OCI-LY1 (cell line): Measurements from ENCODE around the gene TEX38.

Source experiments
- H2AFZ ChIP-seq: fragments of 200-600 bp; sonication (generic), shearing (Covaris generic); 2 replicates; pipeline ENCODE4 v1.6.0; 2014; ENCODE audit warnings: antibody characterized with exemption, mild to moderate bottlenecking, low read length
- H3F3A ChIP-seq: fragments of 200-600 bp; sonication (generic), shearing (Covaris generic); 2 replicates; pipeline ENCODE4 v1.6.0; 2014; ENCODE audit warnings: mild to moderate bottlenecking, antibody characterized with exemption, low read length, moderate library complexity; ENCODE audit not compliant: insufficient read depth
- H3K27ac ChIP-seq: fragments of 200-600 bp; sonication (generic); 2 replicates; pipeline ENCODE4 v1.5.1; 2014; ENCODE audit warnings: low read length, mixed run types, mild to moderate bottlenecking, low read depth; ENCODE audit not compliant: poor library complexity, severe bottlenecking
- H3K27me3 ChIP-seq: fragments of 200-600 bp; sonication (generic); 2 replicates; pipeline ENCODE4 v1.6.0; 2014; ENCODE audit warnings: antibody characterized with exemption, mild to moderate bottlenecking, low read length, moderate library complexity; ENCODE audit not compliant: insufficient read depth
- H3K36me3 ChIP-seq: fragments of 200-600 bp; sonication (generic); 2 replicates; pipeline ENCODE4 v1.6.1; 2014; ENCODE audit warnings: mild to moderate bottlenecking, antibody characterized with exemption, low read length, moderate library complexity, mixed read lengths; ENCODE audit not compliant: insufficient read depth
- H3K4me1 ChIP-seq: fragments of 200-600 bp; sonication (generic); 2 replicates; pipeline ENCODE4 v1.5.1; 2014; ENCODE audit warnings: mild to moderate bottlenecking, low read length, moderate library complexity; ENCODE audit not compliant: insufficient read depth, severe bottlenecking
- H3K4me2 ChIP-seq: fragments of 200-600 bp; sonication (generic), shearing (Covaris generic); 2 replicates; pipeline ENCODE4 v1.6.1; 2014; ENCODE audit warnings: low read length
- H3K4me3 ChIP-seq: fragments of 200-600 bp; sonication (generic); 2 replicates; pipeline ENCODE4 v1.5.1; 2014; ENCODE audit warnings: low read length, low read depth, mild to moderate bottlenecking, mixed read lengths; ENCODE audit not compliant: poor library complexity, severe bottlenecking
- H3K79me2 ChIP-seq: fragments of 200-600 bp; shearing (Covaris generic); 2 replicates; pipeline ENCODE4 v1.6.1; 2016; ENCODE audit warnings: mixed run types, low read length, mixed read lengths; ENCODE audit not compliant: insufficient read depth
- H3K9ac ChIP-seq: fragments of 200-600 bp; sonication (generic), shearing (Covaris generic); 2 replicates; pipeline ENCODE4 v1.6.1; 2014; ENCODE audit warnings: mild to moderate bottlenecking, low read length, mixed read lengths
- H3K9me2 ChIP-seq: fragments of 200-600 bp; sonication (generic), shearing (Covaris generic); 2 replicates; pipeline ENCODE4 v1.6.1; 2014; ENCODE audit warnings: low read depth, mild to moderate bottlenecking, low read length, mixed read lengths
- H3K9me3 ChIP-seq: fragments of 200-600 bp; shearing (Covaris generic); 2 replicates; pipeline ENCODE4 v1.6.1; 2014; ENCODE audit warnings: low read length, mixed read lengths
- H4K20me1 ChIP-seq: fragments of 200-600 bp; sonication (generic), shearing (Covaris generic); 2 replicates; pipeline ENCODE4 v1.6.0; 2016; ENCODE audit warnings: mild to moderate bottlenecking, low read length; ENCODE audit not compliant: insufficient read depth
- EZH2 ChIP-seq: fragments of 200-600 bp; sonication (generic), shearing (Covaris generic); IDR thresholded peaks from 2 replicates; pipeline ENCODE4 v1.8.0; 2017; ENCODE audit warnings: borderline replicate concordance, mixed run types, mild to moderate bottlenecking, antibody characterized with exemption, low read length, moderate library complexity, mixed read lengths
- TF ChIP-seq, protein P1 (sequence below): fragments of 200-600 bp; sonication (generic), shearing (Covaris generic); IDR thresholded peaks from 2 replicates; pipeline ENCODE4 v1.5.1; 2017; ENCODE audit warnings: mild to moderate bottlenecking, antibody characterized with exemption, low read length, moderate library complexity, mixed read lengths

The TEX38 gene

DNA sequence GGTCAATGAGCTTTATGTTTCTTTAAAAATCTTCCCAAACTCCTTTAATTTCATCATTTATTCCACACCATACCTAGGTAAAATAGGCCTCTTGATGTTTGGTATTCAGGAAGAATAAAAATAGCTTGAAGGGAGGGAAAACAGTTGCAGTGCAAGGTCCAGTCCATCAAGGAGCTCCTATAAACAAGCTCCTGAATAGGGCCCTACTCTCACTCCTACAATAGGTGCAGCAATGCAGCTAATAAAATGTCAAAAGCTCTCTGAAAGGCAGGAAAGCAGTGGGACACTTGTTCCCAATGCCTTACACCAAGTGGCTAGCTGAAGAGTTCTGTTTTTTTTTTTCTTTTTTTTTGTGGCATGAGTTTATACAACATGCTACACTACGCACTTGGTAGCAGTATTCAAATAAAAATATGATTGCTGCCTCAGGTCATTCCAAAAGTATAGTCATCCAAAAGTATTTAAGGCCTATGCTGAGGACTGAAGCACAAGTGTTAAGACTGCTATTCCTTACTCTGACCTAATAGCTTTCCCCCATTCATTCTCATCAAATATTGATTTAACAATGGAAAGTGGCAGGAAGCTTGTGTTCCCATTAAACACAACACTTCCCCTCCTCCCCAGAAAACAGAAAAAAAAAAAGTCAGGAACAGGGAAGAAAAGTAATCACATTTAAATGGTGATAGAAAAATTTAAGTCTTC lies 9.8 kb downstream of the TEX38 start:
- Histone ChIP-seq H3K9ac (no peak overlapping the region), H3K9me3 (no peaks in the 10 kb centered on the region), H3K4me1 (no peaks in the 10 kb centered on the region), H4K20me1 (no peaks in the 10 kb centered on the region), H3K4me2 (no peak overlapping the region), H3K79me2 (no peaks in the 10 kb centered on the region), H2AFZ (no peak overlapping the region), H3K27me3 (no peaks in the 10 kb centered on the region), H3K36me3 (peaks cover 85% of the 10 kb centered on the region), H3K9me2 (no peaks in the 10 kb centered on the region), H3F3A (no peaks in the 10 kb centered on the region), H3K4me3 (no peak overlapping the region), H3K27ac (no peak overlapping the region)
- TF ChIP-seq, protein P1, sequence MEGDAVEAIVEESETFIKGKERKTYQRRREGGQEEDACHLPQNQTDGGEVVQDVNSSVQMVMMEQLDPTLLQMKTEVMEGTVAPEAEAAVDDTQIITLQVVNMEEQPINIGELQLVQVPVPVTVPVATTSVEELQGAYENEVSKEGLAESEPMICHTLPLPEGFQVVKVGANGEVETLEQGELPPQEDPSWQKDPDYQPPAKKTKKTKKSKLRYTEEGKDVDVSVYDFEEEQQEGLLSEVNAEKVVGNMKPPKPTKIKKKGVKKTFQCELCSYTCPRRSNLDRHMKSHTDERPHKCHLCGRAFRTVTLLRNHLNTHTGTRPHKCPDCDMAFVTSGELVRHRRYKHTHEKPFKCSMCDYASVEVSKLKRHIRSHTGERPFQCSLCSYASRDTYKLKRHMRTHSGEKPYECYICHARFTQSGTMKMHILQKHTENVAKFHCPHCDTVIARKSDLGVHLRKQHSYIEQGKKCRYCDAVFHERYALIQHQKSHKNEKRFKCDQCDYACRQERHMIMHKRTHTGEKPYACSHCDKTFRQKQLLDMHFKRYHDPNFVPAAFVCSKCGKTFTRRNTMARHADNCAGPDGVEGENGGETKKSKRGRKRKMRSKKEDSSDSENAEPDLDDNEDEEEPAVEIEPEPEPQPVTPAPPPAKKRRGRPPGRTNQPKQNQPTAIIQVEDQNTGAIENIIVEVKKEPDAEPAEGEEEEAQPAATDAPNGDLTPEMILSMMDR: no peak
- TF ChIP-seq EZH2: no peak

DNA sequence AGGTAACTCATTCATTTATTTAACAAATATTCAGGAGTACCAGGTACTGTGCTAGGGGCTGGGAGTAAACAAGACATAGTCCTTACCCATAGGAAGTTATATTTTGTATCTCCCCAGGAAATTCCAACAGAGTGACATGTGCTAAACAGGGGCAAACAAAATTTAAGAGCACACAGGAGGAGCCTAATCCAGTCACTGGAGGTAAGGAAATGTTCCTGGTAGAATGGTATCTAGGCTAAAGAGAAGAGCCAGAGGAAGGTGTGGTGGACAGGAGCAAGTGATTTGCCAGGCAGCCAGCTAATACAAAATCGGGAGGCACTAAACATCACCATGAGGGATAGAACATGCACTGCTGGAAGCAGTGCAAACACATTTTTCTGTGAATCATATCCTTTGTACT lies 10.4 kb downstream of the TEX38 start:
- Histone ChIP-seq H4K20me1 (no peaks in the 10 kb centered on the region), H3K4me1 (no peaks in the 10 kb centered on the region), H3K27me3 (no peaks in the 10 kb centered on the region), H3K9me2 (no peaks in the 10 kb centered on the region), H3K9me3 (no peaks in the 10 kb centered on the region), H2AFZ (no peak overlapping the region), H3K4me2 (no peak overlapping the region), H3F3A (no peaks in the 10 kb centered on the region), H3K4me3 (no peak overlapping the region), H3K79me2 (no peaks in the 10 kb centered on the region), H3K9ac (no peak overlapping the region), H3K36me3 (peaks cover 89% of the 10 kb centered on the region), H3K27ac (no peak overlapping the region)
- TF ChIP-seq, protein P1: no peak
- TF ChIP-seq EZH2: no peak

DNA sequence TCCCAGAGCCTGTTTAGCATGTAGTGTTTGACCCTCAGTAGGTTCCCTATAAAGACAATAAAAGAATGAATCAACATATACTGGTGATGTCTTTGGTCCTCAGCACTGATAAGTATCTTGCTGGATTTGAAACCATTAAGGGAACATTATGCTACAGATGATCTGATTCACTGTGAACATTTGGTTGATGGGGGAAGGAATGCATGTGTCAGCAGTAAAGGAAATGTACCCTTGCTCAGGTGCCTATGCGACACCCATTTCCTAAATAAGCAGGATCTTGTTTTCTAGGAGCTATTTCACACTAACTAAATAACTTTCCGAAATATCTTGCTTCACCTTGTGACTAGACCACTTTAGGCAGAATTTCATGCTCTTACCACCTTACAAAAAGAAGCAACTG lies 13.0 kb downstream of the TEX38 start:
- H3K36me3 ChIP-seq: peaks cover 99% of the 10 kb centered on the region
- no peaks in the 10 kb centered on the region for H3K9me2 ChIP-seq
- no peaks in the 10 kb centered on the region for H3K4me1 ChIP-seq
- no peaks in the 10 kb centered on the region for H3K9me3 ChIP-seq
- H3K4me3 ChIP-seq: no peak overlapping the region
- no peak overlapping the region for H3K4me2 ChIP-seq
- no peak overlapping the region for H3K27ac ChIP-seq
- no peaks in the 10 kb centered on the region for H4K20me1 ChIP-seq
- no peaks in the 10 kb centered on the region for H3F3A ChIP-seq
- H3K9ac ChIP-seq: no peak overlapping the region
- TF ChIP-seq, protein P1: no peak
- TF ChIP-seq EZH2: no peak
- no peaks in the 10 kb centered on the region for H3K79me2 ChIP-seq
- H3K27me3 ChIP-seq: no peaks in the 10 kb centered on the region
- H2AFZ ChIP-seq: no peak overlapping the region
